Urinary bladder (tissue), 4 donors: ENCODE data around the gene COPA. TPM values are rescaled to one million over a fixed set of nuclear protein-coding genes. Genes with fewer than 3 reads are reported as not detected.

Source experiments
- DNase-seq: peaks from one replicate; pipeline ENCODE4 v3.0.0-alpha.2; 2015; ENCODE audit errors: extremely low spot score
- H3K27ac ChIP-seq: one replicate; pipeline ENCODE4 v1.5.1; 2013; ENCODE audit warnings: low read depth, mild to moderate bottlenecking, moderate library complexity
- H3K36me3 ChIP-seq: one replicate; pipeline ENCODE4 v1.6.1; 2013; ENCODE audit warnings: mild to moderate bottlenecking, moderate library complexity; ENCODE audit not compliant: insufficient read depth
- H3K4me1 ChIP-seq: one replicate; pipeline ENCODE4 v1.6.1; 2013; ENCODE audit warnings: mild to moderate bottlenecking, moderate library complexity; ENCODE audit not compliant: insufficient read depth
- H3K4me3 ChIP-seq: one replicate; pipeline ENCODE4 v1.5.1; 2013; ENCODE audit warnings: low read depth, low read length
- WGBS: extraction: QIAGEN DNeasy Blood & Tissue Kit; methylation state at CpG from one replicate; pipeline ENCODE4 v1.1.7; 2013; 5-methylcytosine and 5-hydroxymethylcytosine counted together
- polyA plus RNA-seq: library from polyadenylated mRNA; stranded (reverse); fragments of 200-250 nt; gene quantifications from one replicate; pipeline ENCODE4 v1.2.3, GENCODE V29; 2013
- total RNA-seq: library from RNA; depleted of rRNA; stranded (reverse); fragments of >200 nt; gene quantifications from one replicate; pipeline ENCODE4 v1.2.3, GENCODE V29; 2014
- donor health status: healthy with polysubstance abuse.
- donor health status: healthy.

The COPA gene
- total and polyA plus RNA-seq, 2 donors = 69.5 to 209 TPM

GRCh38 chr1:160330119-160330518, 12.9 kb downstream of the COPA start:
- no peak overlapping the region for H3K27ac ChIP-seq

DNA sequence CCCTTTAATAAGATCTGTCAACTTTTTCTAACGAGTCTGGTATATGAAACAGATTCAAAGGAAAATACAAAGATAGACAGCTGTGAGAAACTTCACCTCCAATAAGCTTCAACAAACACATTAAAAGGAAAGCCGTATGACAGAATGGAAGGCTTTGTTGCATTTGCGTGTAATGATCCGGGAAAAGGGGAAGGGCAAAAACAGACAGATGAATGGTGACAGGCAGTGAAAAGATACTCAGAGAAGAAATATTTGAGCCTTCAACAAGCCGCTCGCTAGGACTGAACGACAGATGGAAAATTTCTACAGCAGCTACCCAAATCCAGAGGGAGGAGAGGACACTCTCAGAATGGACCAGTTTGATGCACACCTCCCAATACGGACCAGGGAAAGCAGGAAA, 14.9 kb downstream of the COPA start:
- 62% methylated on average over 8 of the region's 8 CpGs for WGBS
- no peaks in the 10 kb centered on the region for H3K4me1 ChIP-seq
- no peak overlapping the region for H3K4me3 ChIP-seq
- DNase-seq = no peak
- H3K27ac ChIP-seq = no peak overlapping the region
- peaks cover 3% of the 10 kb centered on the region for H3K36me3 ChIP-seq

More at GRCh38 chr1:160330119-160330518, 12.9 kb downstream of the COPA start:
- H3K4me1 ChIP-seq = no peaks in the 10 kb centered on the region
- H3K36me3 ChIP-seq = peaks cover 5% of the 10 kb centered on the region
- DNase-seq = no peak
- H3K4me3 ChIP-seq = no peak overlapping the region

GRCh38 chr1:160326418-160326817, 16.6 kb downstream of the COPA start:
- H3K4me3 ChIP-seq = no peak overlapping the region
- DNase-seq = no peak
- 89% methylated on average over 5 of the region's 5 CpGs for WGBS
- H3K36me3 ChIP-seq = peaks cover under 1% of the 10 kb centered on the region
- no peak overlapping the region for H3K27ac ChIP-seq
- no peaks in the 10 kb centered on the region for H3K4me1 ChIP-seq

- Histone ChIP-seq H3K4me1 (no peaks in the 10 kb centered on the region), H3K4me3 (no peak overlapping the region), H3K27ac (no peak overlapping the region), H3K36me3 (no peaks in the 10 kb centered on the region)
- 96% methylated on average over 4 of the region's 4 CpGs for WGBS
- DNase-seq = no peak
These were observed 17.8 kb downstream of the COPA start for GRCh38 chr1:160325252-160325651.

- Histone ChIP-seq H3K36me3 (no peaks in the 10 kb centered on the region), H3K4me3 (no peak overlapping the region), H3K27ac (no peak overlapping the region), H3K4me1 (no peaks in the 10 kb centered on the region)
- WGBS = 98% methylated on average over 6 of the region's 6 CpGs
- no peak for DNase-seq
These were observed 20.2 kb downstream of the COPA start for GRCh38 chr1:160322831-160323230.

GRCh38 chr1:160315359-160315758, 27.7 kb downstream of the COPA start:
- Histone ChIP-seq H3K27ac (no peak overlapping the region), H3K36me3 (peaks cover 13% of the 10 kb centered on the region), H3K4me3 (no peak overlapping the region), H3K4me1 (no peaks in the 10 kb centered on the region)
- DNase-seq = no peak
- 83% methylated on average over 2 of the region's 2 CpGs for WGBS

DNA sequence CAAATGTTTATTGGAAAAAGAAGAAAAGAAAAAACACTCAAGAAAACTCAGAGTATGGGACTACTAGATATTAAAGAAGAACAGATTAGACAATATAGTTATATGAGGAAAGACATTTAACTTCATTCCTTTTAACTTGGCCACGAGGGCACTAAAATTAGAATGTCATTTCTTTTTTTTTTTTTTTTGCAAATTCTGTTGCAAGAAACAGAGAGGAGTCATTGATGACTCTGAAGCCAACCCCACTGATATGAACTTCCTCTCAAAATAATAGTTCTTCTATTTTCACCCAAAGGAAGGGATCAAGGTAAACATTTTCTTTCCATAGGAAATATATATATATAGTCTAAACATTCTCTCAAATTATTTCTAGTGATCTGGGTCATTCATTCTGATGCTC, 33.5 kb downstream of the COPA start:
- no peak overlapping the region for H3K27ac ChIP-seq
- H3K4me1 ChIP-seq = no peaks in the 10 kb centered on the region
- peaks cover 13% of the 10 kb centered on the region for H3K36me3 ChIP-seq
- 65% methylated on average over 1 of the region's 1 CpG for WGBS
- DNase-seq = no peak
- no peak overlapping the region for H3K4me3 ChIP-seq

DNA sequence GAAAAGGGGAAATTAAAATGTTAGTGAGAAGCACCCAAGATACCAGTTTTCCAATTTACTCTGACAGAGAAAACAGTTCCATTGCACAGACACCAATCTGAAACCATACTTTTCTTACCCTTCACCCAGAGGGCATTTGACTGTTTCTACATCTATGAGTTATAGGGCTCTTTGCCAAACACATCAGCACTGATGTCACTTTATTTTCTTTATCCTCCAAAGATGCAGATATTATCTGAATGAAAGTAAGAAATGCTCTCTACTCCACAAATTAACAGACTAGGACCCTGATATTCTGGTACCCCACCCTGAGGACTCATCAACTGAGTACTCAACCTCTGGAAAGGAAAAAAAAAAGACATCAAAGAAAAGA, 33.9 kb downstream of the COPA start:
- DNase-seq = no peak
- H3K36me3 ChIP-seq = peaks cover 13% of the 10 kb centered on the region
- no peak overlapping the region for H3K27ac ChIP-seq
- no peak overlapping the region for H3K4me3 ChIP-seq
- H3K4me1 ChIP-seq = no peaks in the 10 kb centered on the region

DNA sequence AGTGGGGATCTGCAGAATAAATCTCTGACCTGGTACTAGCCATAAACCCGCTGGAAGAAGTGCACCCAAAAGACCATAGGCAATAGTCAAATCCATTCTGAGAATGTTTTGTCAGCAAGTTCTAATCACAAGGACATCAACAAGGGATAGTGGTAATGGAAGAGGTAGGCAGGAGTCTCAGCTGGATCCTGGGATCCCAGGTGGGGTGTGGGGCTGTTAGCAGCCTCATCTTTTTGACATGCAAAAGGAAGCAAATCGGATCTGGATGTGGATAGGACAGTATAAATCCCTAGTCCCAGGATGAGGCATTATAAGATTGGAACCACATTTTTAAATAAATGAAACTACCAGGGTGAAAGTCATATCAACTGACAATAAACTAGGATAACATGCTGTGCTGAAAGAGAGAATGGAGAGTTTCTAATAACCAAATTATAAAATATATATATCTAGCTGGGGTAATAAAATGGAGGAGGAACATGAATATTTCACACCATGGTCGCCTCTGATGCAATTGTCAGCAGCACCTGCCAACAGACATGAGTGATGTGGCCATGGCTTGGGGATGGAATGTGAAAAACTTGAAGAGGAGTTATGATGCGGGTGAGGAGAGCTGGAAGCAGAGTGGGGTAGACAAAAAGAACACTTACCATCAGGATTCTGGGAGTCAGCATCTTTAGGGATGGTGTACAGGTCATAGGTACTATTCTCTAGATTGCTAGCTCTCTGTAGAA, 34.4 kb downstream of the COPA start:
- DNase-seq = no peak
- 85% methylated on average over 4 of the region's 4 CpGs for WGBS
- no peak overlapping the region for H3K4me3 ChIP-seq
- H3K36me3 ChIP-seq = peaks cover 13% of the 10 kb centered on the region
- H3K27ac ChIP-seq = no peak overlapping the region
- H3K4me1 ChIP-seq = no peaks in the 10 kb centered on the region

- WGBS = 85% methylated on average over 13 of the region's 13 CpGs
- DNase-seq = no peak
- Histone ChIP-seq H3K4me3 (no peak overlapping the region), H3K36me3 (peaks cover 10% of the 10 kb centered on the region), H3K4me1 (no peaks in the 10 kb centered on the region), H3K27ac (no peak overlapping the region)
These were observed 35.8 kb downstream of the COPA start for GRCh38 chr1:160307118-160307791.

DNA sequence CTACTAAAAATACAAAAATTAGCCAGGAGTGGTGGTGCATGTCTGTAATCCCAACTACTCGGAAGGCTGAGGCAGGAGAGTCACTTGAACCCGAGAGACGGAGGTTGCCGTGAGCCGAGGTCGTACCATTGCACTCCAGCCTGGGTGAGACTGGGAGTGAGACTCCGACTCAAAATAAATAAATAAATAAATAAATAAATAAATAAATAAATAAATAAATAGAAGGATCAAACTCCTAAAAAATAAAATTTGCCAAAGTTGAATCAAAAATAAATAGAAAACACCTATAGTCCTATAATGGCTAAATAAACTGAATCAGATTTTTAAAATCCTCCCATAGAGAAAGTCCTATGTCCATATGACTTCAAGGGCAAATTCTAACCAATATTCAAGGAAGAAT, 42.9 kb downstream of the COPA start:
- no peak overlapping the region for H3K27ac ChIP-seq
- no peak for DNase-seq
- no peaks in the 10 kb centered on the region for H3K4me1 ChIP-seq
- 83% methylated on average over 7 of the region's 7 CpGs for WGBS
- H3K36me3 ChIP-seq = peaks cover 7% of the 10 kb centered on the region
- no peak overlapping the region for H3K4me3 ChIP-seq

DNA sequence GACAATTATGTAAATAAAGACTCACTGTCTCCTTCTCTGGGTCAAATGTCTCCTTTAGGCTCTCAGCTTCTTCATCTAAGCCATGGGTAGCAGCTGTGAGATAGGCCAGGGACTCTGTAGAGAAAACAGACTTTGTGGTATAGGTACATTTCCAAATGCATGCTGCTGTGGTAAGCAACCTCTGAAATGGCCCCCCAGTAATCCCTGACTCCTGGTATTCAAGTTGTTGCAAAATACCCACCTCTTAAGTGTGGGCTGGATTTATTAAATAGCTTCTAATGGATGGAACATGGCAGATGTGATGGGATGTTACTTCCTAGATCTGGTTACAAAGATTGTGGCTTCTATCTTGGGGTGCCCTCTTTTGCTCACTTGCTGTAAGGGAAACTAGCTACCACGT, 47.0 kb downstream of the COPA start:
- H3K36me3 ChIP-seq = peaks cover 10% of the 10 kb centered on the region
- no peak for DNase-seq
- 84% methylated on average over 1 of the region's 1 CpG for WGBS
- no peak overlapping the region for H3K27ac ChIP-seq
- H3K4me3 ChIP-seq = no peak overlapping the region
- no peaks in the 10 kb centered on the region for H3K4me1 ChIP-seq

DNA sequence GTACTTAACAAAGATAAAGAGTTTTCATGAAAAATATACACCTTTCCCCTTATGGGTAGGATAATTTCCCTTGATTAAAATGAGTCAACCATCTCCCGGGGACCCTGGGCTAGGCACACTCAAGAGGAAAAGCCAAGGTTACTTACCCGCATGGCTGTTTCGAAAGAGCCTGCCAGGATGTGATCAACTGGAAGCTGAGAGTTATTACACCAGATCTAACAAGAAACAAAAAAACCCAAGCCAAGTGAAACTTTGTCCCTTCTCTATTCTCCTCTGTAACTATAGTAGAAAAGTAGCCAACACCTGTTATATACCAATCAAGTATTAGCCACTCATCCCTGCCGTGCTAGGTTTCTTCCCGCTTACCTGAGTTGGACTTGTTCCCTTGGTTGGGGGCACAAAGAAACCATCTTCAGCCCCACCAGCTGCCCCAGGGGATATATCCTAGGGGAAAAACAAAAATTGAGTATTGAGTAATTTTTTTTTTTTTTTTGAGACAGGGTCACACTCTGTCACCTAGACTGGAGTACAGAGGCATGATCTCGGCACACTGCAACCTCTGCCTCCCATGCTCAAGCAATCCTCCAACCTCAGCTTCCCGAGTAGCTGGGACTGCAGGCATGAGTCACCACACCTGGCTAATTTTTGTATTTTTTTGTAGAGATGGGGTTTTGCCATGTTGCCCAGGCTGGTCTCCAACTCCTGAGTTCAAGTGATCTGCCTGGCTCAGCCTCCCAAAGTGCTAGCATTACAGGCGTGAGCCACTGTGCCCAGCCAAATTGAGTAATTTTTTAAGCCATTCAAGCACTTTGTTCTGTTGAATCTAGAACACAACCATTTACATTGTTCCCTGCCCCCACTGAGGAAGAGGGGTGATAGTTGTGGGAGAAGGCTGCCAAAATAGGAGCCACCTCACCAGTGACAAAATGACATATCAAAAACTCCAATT, 49.8 kb downstream of the COPA start:
- Histone ChIP-seq H3K27ac (no peak overlapping the region), H3K4me1 (no peaks in the 10 kb centered on the region), H3K36me3 (peaks cover 8% of the 10 kb centered on the region), H3K4me3 (no peak overlapping the region)
- WGBS = 86% methylated on average over 8 of the region's 8 CpGs
- DNase-seq = no peak
